Measurements from ENCODE around the gene GALK2.

DNA sequence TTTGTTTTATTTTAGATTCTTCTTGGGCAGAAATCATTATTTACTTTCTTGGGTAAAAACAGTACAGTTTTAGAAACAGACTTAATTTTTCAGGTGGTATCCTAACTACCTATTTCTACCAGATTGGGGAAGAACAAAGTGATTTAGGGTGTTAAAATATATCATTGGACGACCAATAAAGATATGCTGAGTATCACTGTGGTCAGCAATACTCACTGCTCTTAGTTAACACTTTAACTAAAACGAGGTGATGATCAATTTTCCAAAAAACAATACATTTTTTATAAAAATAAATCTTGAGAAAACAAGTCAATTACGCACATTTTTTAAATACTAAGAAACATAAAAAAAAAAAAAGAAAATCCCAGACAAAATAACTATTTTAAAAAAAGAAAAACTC lies 18.2 kb upstream of the GALK2 start:
- TF ChIP-seq POLR2A (IDR thresholded peaks at IDR 0.05; ENCODE audit: low read depth, low read length) (no peak), POLR2AphosphoS5 (IDR thresholded peaks at IDR 0.05; ENCODE audit: low read depth, low read length) (no peak), TAF1 (IDR thresholded peaks at IDR 0.05; ENCODE audit: borderline replicate concordance, low read depth, low read length) (no peak)
